Stimulated activated CD4-positive, alpha-beta T cell treated with anti-CD3 and anti-CD28 coated beads, Interleukin-4, amount 100 ng/mL, for 48 hours (primary cell): ENCODE measurements around the gene TRIM37.
A peak's percentile ranks its signal among the peaks of the same experiment; 100 is the strongest.
"Not testable (repeated sequence)": the region's sequence is repeated elsewhere in the genome, so short reads cannot be mapped to it uniquely, and the experiment has no call there.

Experiments used
- DNase-seq, 2 donors: peaks; one replicate each; pipeline ENCODE4 v3.0.0-alpha.2; 2020; ENCODE audit warnings: low read depth in 2 of 2

The TRIM37 gene

GRCh38 chr17:58993311-58993710, 113.4 kb downstream of the TRIM37 start:
- no peak for DNase-seq

GRCh38 chr17:58991718-58992331, 114.9 kb downstream of the TRIM37 start:
- peak in 1 of 2 donors; percentile 1 for DNase-seq

GRCh38 chr17:58989629-58990028, 117.1 kb downstream of the TRIM37 start:
- no peak for DNase-seq

- DNase-seq = no peak
These were observed 120.7 kb downstream of the TRIM37 start for GRCh38 chr17:58985971-58986370.

GRCh38 chr17:58985367-58985766, 121.3 kb downstream of the TRIM37 start:
- DNase-seq = no peak

- no peak for DNase-seq
These were observed 124.1 kb downstream of the TRIM37 start for GRCh38 chr17:58982626-58983025.

GRCh38 chr17:58980706-58981481, 125.8 kb downstream of the TRIM37 start:
- DNase-seq = no peak

- no peak for DNase-seq
These were observed 130.1 kb downstream of the TRIM37 start for GRCh38 chr17:58976541-58976940.

- DNase-seq = no peak
These were observed 132.3 kb downstream of the TRIM37 start for GRCh38 chr17:58974354-58974753.

GRCh38 chr17:58970609-58971450, 135.8 kb downstream of the TRIM37 start:
- DNase-seq = no peak

- DNase-seq = no peak
These were observed 137.1 kb downstream of the TRIM37 start for GRCh38 chr17:58969612-58970011.

GRCh38 chr17:58969156-58969555, 137.5 kb downstream of the TRIM37 start:
- DNase-seq = no peak

- no peak for DNase-seq
These were observed 138.1 kb downstream of the TRIM37 start for GRCh38 chr17:58968426-58969061.

GRCh38 chr17:58966208-58966607, 140.5 kb downstream of the TRIM37 start:
- no peak for DNase-seq

- no peak for DNase-seq
These were observed 141.5 kb downstream of the TRIM37 start for GRCh38 chr17:58965221-58965620.

GRCh38 chr17:58960068-58960467, 146.6 kb downstream of the TRIM37 start:
- no peak for DNase-seq

GRCh38 chr17:58957725-58958073, 149.0 kb downstream of the TRIM37 start:
- DNase-seq = not testable (repeated sequence)

GRCh38 chr17:58956997-58957724, 149.5 kb downstream of the TRIM37 start:
- no peak for DNase-seq

GRCh38 chr17:58954358-58954757, 152.3 kb downstream of the TRIM37 start:
- DNase-seq = not testable (repeated sequence)

- no peak for DNase-seq
These were observed 158.9 kb downstream of the TRIM37 start for GRCh38 chr17:58947824-58948223.

GRCh38 chr17:58947411-58947810, 159.3 kb downstream of the TRIM37 start:
- no peak for DNase-seq
